HTERT RPE-1 (cell line): ENCODE data around the gene RABGAP1L.
"Not testable (repeated sequence)": the region's sequence is repeated elsewhere in the genome, so short reads cannot be mapped to it uniquely, and the experiment has no call there.

Experiments
- in situ Hi-C: fragments of 300-500 bp; cut with MboI; formaldehyde crosslinking; loops from 4 replicates; pipeline ENCODE4 v1.14.3; 2020; ENCODE audit warnings: low sequenced_read_pairs

The RABGAP1L gene

GRCh38 chr1:174426153-174426552, 266.8 kb downstream of the RABGAP1L start:
- in situ Hi-C loops = no loop called here

- in situ Hi-C loops = no loop called here
These were observed 268.7 kb downstream of the RABGAP1L start for GRCh38 chr1:174428033-174428432.

GRCh38 chr1:174428739-174429138, 269.4 kb downstream of the RABGAP1L start:
- in situ Hi-C loops = no loop called here

- in situ Hi-C loops = no loop called here
These were observed 274.1 kb downstream of the RABGAP1L start for GRCh38 chr1:174433451-174433850.

GRCh38 chr1:174445351-174445750, 286.0 kb downstream of the RABGAP1L start:
- in situ Hi-C loops = no loop called here

GRCh38 chr1:174445817-174446216, 286.5 kb downstream of the RABGAP1L start:
- in situ Hi-C loops = no loop called here

GRCh38 chr1:174447866-174448530, 288.7 kb downstream of the RABGAP1L start, which contains the start of gene GPR52:
Gene GPR52 (plus strand): TSS chr1:174447964. CDS start chr1:174448112, 148 bp downstream.
- in situ Hi-C loops = no loop called here

GRCh38 chr1:174448531-174448883, 289.2 kb downstream of the RABGAP1L start:
- in situ Hi-C loops = no loop called here

GRCh38 chr1:174448974-174449373, 289.7 kb downstream of the RABGAP1L start:
- in situ Hi-C loops = no loop called here

- in situ Hi-C loops = no loop called here
These were observed 292.1 kb downstream of the RABGAP1L start for GRCh38 chr1:174451408-174451807.

GRCh38 chr1:174465855-174466254, 306.5 kb downstream of the RABGAP1L start:
- in situ Hi-C loops = no loop called here

GRCh38 chr1:174466607-174467006, 307.3 kb downstream of the RABGAP1L start:
- in situ Hi-C loops = no loop called here

GRCh38 chr1:174469052-174469451, 309.7 kb downstream of the RABGAP1L start:
- in situ Hi-C loops = no loop called here

GRCh38 chr1:174469687-174470086, 310.4 kb downstream of the RABGAP1L start:
- in situ Hi-C loops = no loop called here

GRCh38 chr1:174479281-174479680, 320.0 kb downstream of the RABGAP1L start:
- in situ Hi-C loops = no loop called here

- in situ Hi-C loops = no loop called here
These were observed 321.0 kb downstream of the RABGAP1L start for GRCh38 chr1:174480324-174480723.

GRCh38 chr1:174491606-174492005, 332.3 kb downstream of the RABGAP1L start:
- in situ Hi-C loops = no loop called here

- in situ Hi-C loops = no loop called here
These were observed 338.2 kb downstream of the RABGAP1L start for GRCh38 chr1:174497478-174497877.

GRCh38 chr1:174516755-174517154, 357.4 kb downstream of the RABGAP1L start:
- in situ Hi-C loops = not testable (repeated sequence)

- in situ Hi-C loops = no loop called here
These were observed 360.5 kb downstream of the RABGAP1L start for GRCh38 chr1:174519844-174520243.

- in situ Hi-C loops = no loop called here
These were observed 372.4 kb downstream of the RABGAP1L start for GRCh38 chr1:174531751-174532150.

- in situ Hi-C loops = no loop called here
These were observed 375.5 kb downstream of the RABGAP1L start for GRCh38 chr1:174534789-174535188.

GRCh38 chr1:174535207-174535606, 375.9 kb downstream of the RABGAP1L start:
- in situ Hi-C loops = no loop called here
